Measurements from ENCODE around the gene PDCD4. TPM values are rescaled to one million over a fixed set of nuclear protein-coding genes. Genes with fewer than 3 reads are reported as not detected.

The PDCD4 gene
- total and polyA plus RNA-seq, 2 of the 8 experiments (the other 6 are each of a cell fraction or from before 2014, with no cell fraction given) = 3.3 to 26.8 TPM

DNA sequence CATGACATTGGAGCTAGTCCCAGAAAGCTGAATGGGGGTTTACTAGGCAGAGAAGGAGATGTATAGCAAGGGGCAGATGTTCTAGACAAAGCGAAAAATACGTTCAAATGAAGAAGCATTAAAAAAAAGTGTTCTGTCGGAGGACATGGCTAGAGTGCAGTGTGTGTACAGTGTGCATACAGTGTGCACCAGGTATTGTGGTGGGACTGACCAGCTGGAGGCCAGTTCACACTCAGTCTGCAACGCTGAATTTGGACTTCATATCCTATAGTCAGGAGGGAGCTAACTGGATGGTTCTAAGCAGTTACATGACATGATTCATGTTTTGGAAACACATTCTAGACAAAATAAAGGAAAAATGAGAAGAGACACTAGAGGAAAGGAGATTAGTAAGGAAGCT, 38.4 kb downstream of the PDCD4 start:
- no peak overlapping the region for H3K18ac ChIP-seq (ENCODE audit: extremely low read depth, low read length)
- 86% methylated on average over 4 of the region's 4 CpGs; no CpG with 5 or more reads in 1 of the 2 experiments for WGBS, 2 experiments (ENCODE audit: extremely low coverage in 1 of 2, insufficient coverage in 1 of 2, insufficient read length in 1 of 2, insufficient replicate concordance in 2 of 2, low coverage in 1 of 2, low lambda C conversion rate in 2 of 2, missing lambda C conversion rate in 1 of 2)
- ChIA-PET CTCF (ENCODE audit: partially characterized antibody) (interaction anchor here (0.7 to 1.7 kb wide), 4 partner anchors 8 to 229 kb away, joined by 3 to 6 read pairs (median 4); no protein-coding TSS in a partner anchor), POLR2A (ENCODE audit: partially characterized antibody) (interaction anchor here (0.8 to 1.2 kb wide), 3 partner anchors 8 to 71 kb away, joined by 3 to 6 read pairs (median 3); no protein-coding TSS in a partner anchor)
- H3K4me3 ChIP-seq (ENCODE audit: extremely low read depth in 1 of 4, insufficient read depth in 2 of 4, low read depth in 3 of 4, low read length in 4 of 4) = no peak overlapping the region
- no peak overlapping the region for H2BK20ac ChIP-seq (ENCODE audit: low read length)
- DNase-seq (ENCODE audit: low read depth in 1 of 2, low spot score in 2 of 2) (no peak), FAIRE-seq (no peak)
- TF ChIP-seq TBP (IDR thresholded peaks at IDR 0.05; ENCODE audit: low read depth, low read length) = no peak
- no peak for TF ChIP-seq GABPA (IDR thresholded peaks at IDR 0.05; ENCODE audit: borderline replicate concordance, insufficient read depth, low read length)
- TF ChIP-seq, protein P1, sequence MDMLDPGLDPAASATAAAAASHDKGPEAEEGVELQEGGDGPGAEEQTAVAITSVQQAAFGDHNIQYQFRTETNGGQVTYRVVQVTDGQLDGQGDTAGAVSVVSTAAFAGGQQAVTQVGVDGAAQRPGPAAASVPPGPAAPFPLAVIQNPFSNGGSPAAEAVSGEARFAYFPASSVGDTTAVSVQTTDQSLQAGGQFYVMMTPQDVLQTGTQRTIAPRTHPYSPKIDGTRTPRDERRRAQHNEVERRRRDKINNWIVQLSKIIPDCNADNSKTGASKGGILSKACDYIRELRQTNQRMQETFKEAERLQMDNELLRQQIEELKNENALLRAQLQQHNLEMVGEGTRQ (IDR thresholded peaks at IDR 0.05; ENCODE audit: low read length) = no peak
- TF ChIP-seq, protein P2, sequence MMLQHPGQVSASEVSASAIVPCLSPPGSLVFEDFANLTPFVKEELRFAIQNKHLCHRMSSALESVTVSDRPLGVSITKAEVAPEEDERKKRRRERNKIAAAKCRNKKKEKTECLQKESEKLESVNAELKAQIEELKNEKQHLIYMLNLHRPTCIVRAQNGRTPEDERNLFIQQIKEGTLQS (IDR thresholded peaks at IDR 0.05; ENCODE audit: insufficient read depth, low read depth, low read length) = no peak
- no peaks in the 10 kb centered on the region for H3K79me1 ChIP-seq (ENCODE audit: low read depth, low read length)
- no peaks in the 10 kb centered on the region for H3K79me2 ChIP-seq (ENCODE audit: control insufficient read depth in 1 of 2, insufficient read depth in 2 of 2, low read length in 2 of 2)
- no peak overlapping the region for H4K8ac ChIP-seq (ENCODE audit: extremely low read depth, insufficient read depth, low read length)
- H3K27me3 ChIP-seq (replicated peaks in 1 of 4; ENCODE audit: control insufficient read depth in 3 of 4, extremely low read depth in 1 of 4, insufficient read depth in 3 of 4, low read length in 3 of 4) = no peaks in the 10 kb centered on the region
- no peak overlapping the region for H2BK120ac ChIP-seq (replicated peaks; ENCODE audit: low read depth, low read length)
- peaks cover 0 to 2% of the 10 kb centered on the region in 2 experiments for H4K20me1 ChIP-seq (replicated peaks in 1 of 2; ENCODE audit: control insufficient read depth in 1 of 2, insufficient read depth in 2 of 2, low read length in 2 of 2)
- H3K9ac ChIP-seq (replicated peaks in 1 of 4; ENCODE audit: extremely low read depth in 1 of 4, low read depth in 3 of 4, low read length in 3 of 4) = no peak overlapping the region
- H3K4ac ChIP-seq (replicated peaks; ENCODE audit: insufficient read length, low read depth, low read length) = no peak overlapping the region
- no peak overlapping the region for H2BK15ac ChIP-seq (ENCODE audit: low read length)
- no peak overlapping the region for H2AK5ac ChIP-seq (ENCODE audit: low read depth, low read length)
- H3K14ac ChIP-seq (ENCODE audit: insufficient read length) = no peak overlapping the region
- no peaks in the 10 kb centered on the region for H3K9me3 ChIP-seq (ENCODE audit: insufficient read depth in 2 of 2, low read depth in 1 of 2, low read length in 1 of 2)
- H3K27ac ChIP-seq (ENCODE audit: low read depth, low read length) = no peak overlapping the region
- H2AFZ ChIP-seq (ENCODE audit: low read length) = no peak overlapping the region
- no peak overlapping the region for H4K5ac ChIP-seq (ENCODE audit: insufficient read length, low read depth, low read length)
- no peak overlapping the region for H2BK12ac ChIP-seq (ENCODE audit: low read depth, low read length)
- H3K36me3 ChIP-seq (ENCODE audit: control insufficient read depth in 2 of 4, insufficient read depth in 4 of 4, low read length in 3 of 4) = no peaks in the 10 kb centered on the region
- no peak overlapping the region for H2BK5ac ChIP-seq (ENCODE audit: low read depth, low read length)
- no peak overlapping the region for H3K4me2 ChIP-seq (ENCODE audit: insufficient read depth in 1 of 2, low read depth in 2 of 2, low read length in 2 of 2)
- no peaks in the 10 kb centered on the region; a peak in 1 of 7 replicates for H3K4me1 ChIP-seq (replicated peaks in 1 of 4; ENCODE audit: control insufficient read depth in 3 of 4, insufficient read depth in 4 of 4, low read length in 3 of 4)
- H3K23me2 ChIP-seq (ENCODE audit: low read depth, low read length) = no peaks in the 10 kb centered on the region
- H3K56ac ChIP-seq (replicated peaks; ENCODE audit: insufficient read length, low read depth, low read length) = no peak overlapping the region
- no peak overlapping the region for H4K91ac ChIP-seq (replicated peaks; ENCODE audit: insufficient read length, low read length)
- H3K23ac ChIP-seq (ENCODE audit: insufficient read length) = no peak overlapping the region
